Measurements from ENCODE around the gene VASH1. TPM values are rescaled to one million over a fixed set of nuclear protein-coding genes. Genes with fewer than 3 reads are reported as not detected.

VASH1 gene
- polyA plus RNA-seq, 6 donors from 2014 or later: 0.05 to 0.61 (median 0.39) TPM; not detected in 1

- H3K27ac Mint-ChIP-seq: no peak overlapping the region
- no peak for DNase-seq
- peaks cover 0 to 6% of the 10 kb centered on the region in 2 donors for H3K36me3 Mint-ChIP-seq
- H3K9me3 Mint-ChIP-seq: no peaks in the 10 kb centered on the region
- no peaks in the 10 kb centered on the region for H3K27me3 Mint-ChIP-seq
- H3K4me1 Mint-ChIP-seq: peaks cover 0 to 9% (median 3%) of the 10 kb centered on the region in 3 donors
- no peak for ATAC-seq (ENCODE audit: low read depth in 2 of 2)
- H3K4me3 Mint-ChIP-seq: no peak overlapping the region
These were observed 17.4 kb downstream of the VASH1 start for GRCh38 chr14:76778546-76779215.

GRCh38 chr14:76779221-76780057, 18.2 kb downstream of the VASH1 start:
- ATAC-seq (ENCODE audit: low read depth in 2 of 2): no peak
- no peaks in the 10 kb centered on the region for H3K27me3 Mint-ChIP-seq
- H3K4me1 Mint-ChIP-seq: peaks cover 0 to 9% (median 3%) of the 10 kb centered on the region in 3 donors
- H3K9me3 Mint-ChIP-seq: no peaks in the 10 kb centered on the region
- DNase-seq: no peak
- peak overlapping the region in 1 of 6 donors; percentile 82 for H3K27ac Mint-ChIP-seq
- H3K36me3 Mint-ChIP-seq: peaks cover 0 to 6% of the 10 kb centered on the region in 2 donors
- H3K4me3 Mint-ChIP-seq: no peak overlapping the region

GRCh38 chr14:76780058-76780345, 18.7 kb downstream of the VASH1 start:
- Mint-ChIP-seq H3K4me3 (peak overlapping the region in 1 of 8 donors; percentile 2), H3K27ac (peak overlapping the region in 2 of 6 donors; percentile 33 to 82), H3K27me3 (no peaks in the 10 kb centered on the region), H3K4me1 (peaks cover 0 to 7% (median 3%) of the 10 kb centered on the region in 3 donors), H3K9me3 (no peaks in the 10 kb centered on the region), H3K36me3 (peaks cover 0 to 6% of the 10 kb centered on the region in 2 donors)
- ATAC-seq (ENCODE audit: low read depth in 2 of 2) (no peak), DNase-seq (no peak)

GRCh38 chr14:76780360-76780759, 19.1 kb downstream of the VASH1 start:
- H3K27ac Mint-ChIP-seq: peak overlapping the region in 1 of 6 donors; percentile 33

GRCh38 chr14:76780875-76781647, 19.8 kb downstream of the VASH1 start:
- no peak for ATAC-seq (ENCODE audit: low read depth in 2 of 2)
- Mint-ChIP-seq H3K36me3 (peaks cover 0 to 6% of the 10 kb centered on the region in 2 donors), H3K27ac (peak overlapping the region in 1 of 6 donors; percentile 12)

More at GRCh38 chr14:76780360-76780759, 19.1 kb downstream of the VASH1 start:
- Mint-ChIP-seq H3K27me3 (no peaks in the 10 kb centered on the region), H3K4me3 (peak overlapping the region in 1 of 8 donors; percentile 2), H3K9me3 (no peaks in the 10 kb centered on the region), H3K4me1 (peaks cover 0 to 5% (median 2%) of the 10 kb centered on the region in 3 donors), H3K36me3 (peaks cover 0 to 6% of the 10 kb centered on the region in 2 donors)
- DNase-seq (no peak), ATAC-seq (ENCODE audit: low read depth in 2 of 2) (no peak)

GRCh38 chr14:76781648-76782051, 20.4 kb downstream of the VASH1 start:
- DNase-seq: no peak
- no peak overlapping the region for H3K4me3 Mint-ChIP-seq
- no peak for ATAC-seq (ENCODE audit: low read depth in 2 of 2)
- no peaks in the 10 kb centered on the region for H3K9me3 Mint-ChIP-seq
- H3K36me3 Mint-ChIP-seq: peaks cover 0 to 6% of the 10 kb centered on the region in 2 donors
- peaks cover 0 to 5% (median 2%) of the 10 kb centered on the region in 3 donors for H3K4me1 Mint-ChIP-seq
- H3K27me3 Mint-ChIP-seq: no peaks in the 10 kb centered on the region
- H3K27ac Mint-ChIP-seq: no peak overlapping the region

More at GRCh38 chr14:76780875-76781647, 19.8 kb downstream of the VASH1 start:
- DNase-seq: no peak
- Mint-ChIP-seq H3K9me3 (no peaks in the 10 kb centered on the region), H3K4me1 (peaks cover 0 to 5% (median 2%) of the 10 kb centered on the region in 3 donors), H3K27me3 (no peaks in the 10 kb centered on the region), H3K4me3 (no peak overlapping the region)

- peaks cover 0 to 5% (median 2%) of the 10 kb centered on the region in 3 donors for H3K4me1 Mint-ChIP-seq
- H3K4me3 Mint-ChIP-seq: no peak overlapping the region
- no peaks in the 10 kb centered on the region for H3K27me3 Mint-ChIP-seq
- no peaks in the 10 kb centered on the region for H3K9me3 Mint-ChIP-seq
- ATAC-seq (ENCODE audit: low read depth in 2 of 2) (no peak), DNase-seq (no peak)
- H3K27ac Mint-ChIP-seq: peak overlapping the region in 1 of 6 donors; percentile 93
- peaks cover 0 to 6% of the 10 kb centered on the region in 2 donors for H3K36me3 Mint-ChIP-seq
These were observed 21.0 kb downstream of the VASH1 start for GRCh38 chr14:76782115-76782884.

- DNase-seq: no peak
- H3K27ac Mint-ChIP-seq: peak overlapping the region in 2 of 6 donors; percentile 89 to 93
- ATAC-seq (ENCODE audit: low read depth in 2 of 2): no peak
These were observed 21.8 kb downstream of the VASH1 start for GRCh38 chr14:76782885-76783566.

GRCh38 chr14:76784266-76784874, 23.1 kb downstream of the VASH1 start:
- DNase-seq: no peak
- ATAC-seq (ENCODE audit: low read depth in 2 of 2): no peak
- H3K27ac Mint-ChIP-seq: peak overlapping the region in 1 of 6 donors; percentile 15
- H3K4me3 Mint-ChIP-seq: no peak overlapping the region
- H3K4me1 Mint-ChIP-seq: peaks cover 0 to 5% (median 2%) of the 10 kb centered on the region in 3 donors
- H3K27me3 Mint-ChIP-seq: no peaks in the 10 kb centered on the region
- H3K36me3 Mint-ChIP-seq: peaks cover 5 to 23% of the 10 kb centered on the region in 2 donors
- H3K9me3 Mint-ChIP-seq: no peaks in the 10 kb centered on the region

More at GRCh38 chr14:76782885-76783566, 21.8 kb downstream of the VASH1 start:
- Mint-ChIP-seq H3K4me1 (peaks cover 0 to 5% (median 2%) of the 10 kb centered on the region in 3 donors), H3K4me3 (peak overlapping the region in 1 of 8 donors; percentile 80), H3K9me3 (no peaks in the 10 kb centered on the region), H3K36me3 (peaks cover 0 to 11% of the 10 kb centered on the region in 2 donors), H3K27me3 (no peaks in the 10 kb centered on the region)

- Mint-ChIP-seq H3K27ac (peak overlapping the region in 3 of 6 donors; percentile 15 to 26 (median 22)), H3K9me3 (no peaks in the 10 kb centered on the region), H3K36me3 (peaks cover 5 to 20% of the 10 kb centered on the region in 2 donors), H3K27me3 (no peaks in the 10 kb centered on the region), H3K4me1 (peaks cover 0 to 5% (median 2%) of the 10 kb centered on the region in 3 donors), H3K4me3 (no peak overlapping the region)
- ATAC-seq (ENCODE audit: low read depth in 2 of 2): peak; percentile 71 to 81
- peak; percentile 42 for DNase-seq
These were observed 23.6 kb downstream of the VASH1 start for GRCh38 chr14:76784881-76785280.

- peaks cover 6 to 20% of the 10 kb centered on the region in 2 donors for H3K36me3 Mint-ChIP-seq
- peak overlapping the region in 2 of 6 donors; percentile 49 to 92 for H3K27ac Mint-ChIP-seq
- ATAC-seq (ENCODE audit: low read depth in 2 of 2) (no peak), DNase-seq (no peak)
- H3K4me3 Mint-ChIP-seq: no peak overlapping the region
- peaks cover 0 to 5% (median 2%) of the 10 kb centered on the region in 3 donors for H3K4me1 Mint-ChIP-seq
- H3K27me3 Mint-ChIP-seq: no peaks in the 10 kb centered on the region
- H3K9me3 Mint-ChIP-seq: no peaks in the 10 kb centered on the region
These were observed 25.3 kb downstream of the VASH1 start for GRCh38 chr14:76786601-76787000.

- Mint-ChIP-seq H3K9me3 (peaks cover 0 to 2% (median 0%) of the 10 kb centered on the region in 7 donors), H3K36me3 (peaks cover 25 to 41% of the 10 kb centered on the region in 2 donors), H3K4me1 (peaks cover 0 to 4% (median 0%) of the 10 kb centered on the region in 3 donors), H3K27ac (no peak overlapping the region), H3K27me3 (no peaks in the 10 kb centered on the region), H3K4me3 (no peak overlapping the region)
- ATAC-seq (ENCODE audit: low read depth in 2 of 2) (no peak), DNase-seq (no peak)
These were observed 31.2 kb downstream of the VASH1 start for GRCh38 chr14:76792422-76792821.
